ENCODE data around the gene NNAT. TPM values are rescaled to one million over a fixed set of nuclear protein-coding genes. Genes with fewer than 3 reads are reported as not detected.

NNAT gene
- total and polyA plus RNA-seq, 12 donors: 0.24 to 1.1 (median 0.46) TPM; not detected in 5

DNA sequence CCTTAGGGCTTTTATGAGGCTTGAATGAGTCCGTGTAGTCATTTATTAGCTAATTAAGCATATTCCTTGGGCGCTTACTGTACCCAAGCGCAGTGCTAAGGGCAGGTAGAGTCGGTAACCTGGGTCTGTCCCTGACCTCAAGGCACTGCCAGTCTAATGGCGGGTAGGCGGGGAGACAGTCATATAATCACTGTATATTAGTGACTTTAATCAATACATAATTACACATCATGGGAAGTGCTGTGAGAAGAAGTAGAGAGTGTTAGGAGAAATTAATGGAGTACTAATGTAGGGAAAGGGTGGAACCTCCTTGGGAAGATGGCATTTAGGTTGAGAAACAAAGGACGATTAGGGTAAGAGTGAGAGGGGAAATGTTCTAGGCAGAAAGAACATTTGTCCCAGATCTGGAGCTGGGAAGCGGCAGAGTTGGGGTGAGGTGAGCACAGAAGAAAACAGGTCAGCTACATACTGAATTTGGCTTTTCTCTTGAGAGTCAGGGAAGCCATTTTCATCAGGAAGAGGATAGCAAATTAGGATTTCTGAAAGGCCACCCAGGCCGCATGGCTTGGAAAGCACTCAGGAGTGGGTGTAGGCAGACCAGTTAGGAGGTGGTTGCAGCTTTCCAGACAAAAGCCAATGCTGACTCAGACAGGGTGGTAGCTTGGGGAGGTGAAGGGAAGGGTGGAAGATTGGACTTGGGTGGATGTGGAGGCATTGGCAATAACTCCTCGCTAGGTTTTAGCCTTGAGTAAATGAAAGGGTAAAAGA is 7.6 kb downstream of the NNAT start:
- peak overlapping the region in 9 of 10 donors; percentile 90 to 99 (median 97) for H3K27ac ChIP-seq
- H3K4me3 ChIP-seq: peak overlapping the region; percentile 83 to 99 (median 93)
- H3K9me3 ChIP-seq: no peaks in the 10 kb centered on the region
- WGBS, 2 donors: 44 to 45% methylated on average over 10 of the region's 10 CpGs
- H3K4me1 ChIP-seq: peaks cover 21 to 39% (median 35%) of the 10 kb centered on the region in 9 donors
- TF ChIP-seq, protein P1, sequence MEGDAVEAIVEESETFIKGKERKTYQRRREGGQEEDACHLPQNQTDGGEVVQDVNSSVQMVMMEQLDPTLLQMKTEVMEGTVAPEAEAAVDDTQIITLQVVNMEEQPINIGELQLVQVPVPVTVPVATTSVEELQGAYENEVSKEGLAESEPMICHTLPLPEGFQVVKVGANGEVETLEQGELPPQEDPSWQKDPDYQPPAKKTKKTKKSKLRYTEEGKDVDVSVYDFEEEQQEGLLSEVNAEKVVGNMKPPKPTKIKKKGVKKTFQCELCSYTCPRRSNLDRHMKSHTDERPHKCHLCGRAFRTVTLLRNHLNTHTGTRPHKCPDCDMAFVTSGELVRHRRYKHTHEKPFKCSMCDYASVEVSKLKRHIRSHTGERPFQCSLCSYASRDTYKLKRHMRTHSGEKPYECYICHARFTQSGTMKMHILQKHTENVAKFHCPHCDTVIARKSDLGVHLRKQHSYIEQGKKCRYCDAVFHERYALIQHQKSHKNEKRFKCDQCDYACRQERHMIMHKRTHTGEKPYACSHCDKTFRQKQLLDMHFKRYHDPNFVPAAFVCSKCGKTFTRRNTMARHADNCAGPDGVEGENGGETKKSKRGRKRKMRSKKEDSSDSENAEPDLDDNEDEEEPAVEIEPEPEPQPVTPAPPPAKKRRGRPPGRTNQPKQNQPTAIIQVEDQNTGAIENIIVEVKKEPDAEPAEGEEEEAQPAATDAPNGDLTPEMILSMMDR (IDR thresholded peaks at IDR 0.05): no peak
- no peaks in the 10 kb centered on the region for H3K27me3 ChIP-seq
- ATAC-seq (peak in 4 of 8 donors; percentile 1 to 3 (median 1)), DNase-seq (no peak)
- no peaks in the 10 kb centered on the region for H3K36me3 ChIP-seq
- intact Hi-C loops (cut with DNase I): loop anchor here in 3 of 10 donors (5.0 kb wide), 3 partner anchors 121 to 241 kb away; partner anchors contain the start of gene MANBAL (in 2 of the 3)

DNA sequence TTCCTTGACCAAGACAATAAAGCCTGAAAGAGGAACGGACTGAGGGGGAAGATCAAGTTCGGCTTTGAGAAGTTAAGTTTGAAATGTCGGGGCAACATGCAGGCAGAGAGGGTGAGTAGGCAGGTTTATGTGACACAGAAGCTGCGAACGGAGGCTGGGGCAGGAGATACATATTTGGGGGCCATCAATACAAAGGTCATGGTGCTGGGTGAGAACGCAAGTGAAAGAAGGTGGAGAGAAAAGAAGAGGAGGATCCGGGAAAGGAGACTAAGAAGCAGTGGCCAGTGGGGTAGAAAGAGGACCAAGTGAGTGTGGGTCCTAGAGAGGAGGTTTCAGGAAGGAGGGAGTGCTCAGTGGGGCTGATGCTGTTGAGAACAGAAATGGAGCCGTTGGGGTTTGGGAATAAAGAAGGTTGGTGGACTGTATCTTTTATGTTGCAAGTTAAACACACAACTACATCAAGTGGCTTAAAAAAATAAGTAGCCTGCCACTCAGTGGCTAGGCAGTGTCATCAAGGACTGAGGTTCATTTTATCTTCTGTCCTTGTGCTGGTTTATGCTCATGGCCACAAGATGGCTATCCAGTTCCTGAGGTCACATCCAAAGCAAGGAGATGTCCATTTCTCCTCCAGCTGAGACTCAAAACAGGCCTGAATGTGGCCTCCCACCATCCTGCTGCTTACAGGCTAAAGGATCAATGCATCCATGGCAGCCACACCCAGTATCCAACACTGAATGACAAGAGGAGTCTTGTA is 8.3 kb downstream of the NNAT start:
- H3K9me3 ChIP-seq: no peaks in the 10 kb centered on the region
- peaks cover 15 to 35% (median 30%) of the 10 kb centered on the region in 9 donors for H3K4me1 ChIP-seq
- TF ChIP-seq, protein P1 (IDR thresholded peaks at IDR 0.05): no peak
- intact Hi-C loops (cut with DNase I): loop anchor here in 3 of 10 donors (5.0 kb wide), 3 partner anchors 122 to 242 kb away; partner anchors contain the start of gene MANBAL (in 2 of the 3)
- H3K27ac ChIP-seq: no peak overlapping the region
- H3K27me3 ChIP-seq: no peaks in the 10 kb centered on the region
- no peak for ATAC-seq
- WGBS, 2 donors: 77 to 81% methylated on average over 8 of the region's 8 CpGs
- no peak for DNase-seq
- no peaks in the 10 kb centered on the region for H3K36me3 ChIP-seq
- H3K4me3 ChIP-seq: no peak overlapping the region

DNA sequence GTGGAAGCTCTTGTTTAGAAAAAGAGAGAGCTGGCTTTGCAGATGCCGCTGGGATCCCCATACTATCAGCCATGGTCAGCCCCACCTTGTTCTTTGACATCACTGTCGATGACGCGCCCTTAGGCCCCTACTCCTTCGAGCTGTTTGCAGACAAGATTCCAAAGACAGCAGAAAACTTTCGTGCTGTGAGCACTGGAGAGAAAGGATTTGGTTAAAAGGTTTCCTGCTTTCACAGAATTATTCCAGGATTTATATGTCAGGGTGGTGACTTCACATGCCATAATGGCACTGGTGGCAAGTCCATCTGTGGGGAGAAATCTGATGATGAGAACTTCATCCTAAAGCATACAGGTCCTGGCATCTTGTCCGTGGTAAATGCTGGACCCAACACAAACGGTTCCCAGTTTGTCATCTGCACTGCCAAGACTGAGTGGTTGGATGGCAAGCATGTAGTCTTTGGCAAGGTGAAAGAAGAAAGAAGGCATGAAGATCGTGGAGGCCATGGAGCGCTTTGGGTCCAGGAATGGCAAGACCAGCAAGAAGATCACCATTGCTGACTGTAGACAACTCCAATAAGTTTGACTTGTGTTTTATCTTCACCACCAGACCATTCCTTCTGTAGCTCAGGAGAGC is 9.0 kb downstream of the NNAT start:
- intact Hi-C loops (cut with DNase I): loop anchor here in 9 of 10 donors (5.0 to 10.0 kb wide), 8 partner anchors 123 to 333 kb away; partner anchors contain the start of gene MANBAL (in 3 of the 9)
- 86 to 89% methylated on average over 10 of the region's 10 CpGs for WGBS, 2 donors
- no peaks in the 10 kb centered on the region for H3K9me3 ChIP-seq
- H3K4me3 ChIP-seq: no peak overlapping the region
- ATAC-seq (no peak), DNase-seq (no peak)
- peaks cover 10 to 32% (median 23%) of the 10 kb centered on the region in 9 donors for H3K4me1 ChIP-seq
- H3K27me3 ChIP-seq: no peaks in the 10 kb centered on the region
- no peaks in the 10 kb centered on the region for H3K36me3 ChIP-seq
- TF ChIP-seq, protein P1 (IDR thresholded peaks at IDR 0.05): no peak
- no peak overlapping the region for H3K27ac ChIP-seq

DNA sequence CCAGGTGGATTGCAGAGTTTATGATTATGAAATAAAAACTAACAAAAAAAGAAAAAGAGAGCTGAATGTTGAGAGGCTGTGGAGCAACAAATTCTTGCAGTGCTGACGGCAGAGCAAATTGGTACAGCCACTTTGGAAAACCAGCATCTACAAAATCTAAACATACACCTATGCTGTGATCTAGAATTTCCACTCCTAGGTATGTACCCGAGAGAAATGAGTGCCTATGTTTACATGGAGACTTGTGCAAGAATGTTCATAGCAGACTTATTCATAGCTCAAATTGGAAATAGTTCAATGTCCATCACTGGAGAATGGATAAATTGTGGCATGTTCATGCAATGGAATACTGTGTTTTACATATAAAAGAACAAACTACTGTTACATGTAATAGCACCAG is 9.6 kb downstream of the NNAT start:
- 78 to 81% methylated on average over 2 of the region's 2 CpGs for WGBS, 2 donors

More for the DNA sequence above, 9.6 kb downstream of the NNAT start:
- Histone ChIP-seq H3K4me1 (peaks cover 4 to 26% (median 17%) of the 10 kb centered on the region in 9 donors), H3K9me3 (no peaks in the 10 kb centered on the region), H3K27me3 (no peaks in the 10 kb centered on the region), H3K4me3 (no peak overlapping the region), H3K27ac (no peak overlapping the region), H3K36me3 (no peaks in the 10 kb centered on the region)
- TF ChIP-seq, protein P1 (IDR thresholded peaks at IDR 0.05): no peak
- intact Hi-C loops (cut with DNase I): loop anchor here in 9 of 10 donors (5.0 to 10.0 kb wide), 7 partner anchors 143 to 333 kb away; partner anchors contain the start of gene MANBAL (in 1 of the 9)
- DNase-seq: no peak
- ATAC-seq: no peak

Measured in heart right ventricle (tissue), 16 donors.